ENCODE measurements around the gene RNF144B. TPM values are rescaled to one million over a fixed set of nuclear protein-coding genes. Genes with fewer than 3 reads are reported as not detected.

Gene RNF144B
- total and polyA plus RNA-seq, 2 of the 8 experiments (the other 6 are each of a cell fraction or from before 2014, with no cell fraction given): 1.8 to 11.2 TPM

- no peak overlapping the region for H3K4ac ChIP-seq (replicated peaks; ENCODE audit: insufficient read length, low read depth, low read length)
- H3K23ac ChIP-seq (ENCODE audit: insufficient read length): no peak overlapping the region
- H4K5ac ChIP-seq (ENCODE audit: insufficient read length, low read depth, low read length): no peak overlapping the region
- no peak overlapping the region for H2BK120ac ChIP-seq (replicated peaks; ENCODE audit: low read depth, low read length)
- H2BK5ac ChIP-seq (ENCODE audit: low read depth, low read length): no peak overlapping the region
- no peak overlapping the region for H2BK15ac ChIP-seq (ENCODE audit: low read length)
- TF ChIP-seq CREB1 (IDR thresholded peaks at IDR 0.05) (no peak), RFX5 (IDR thresholded peaks at IDR 0.05; ENCODE audit: borderline replicate concordance, low read depth, low read length) (no peak)
- H4K8ac ChIP-seq (ENCODE audit: extremely low read depth, insufficient read depth, low read length): no peak overlapping the region
- H3K9me3 ChIP-seq (ENCODE audit: insufficient read depth in 2 of 2, low read depth in 1 of 2, low read length in 1 of 2): no peaks in the 10 kb centered on the region
- no peak overlapping the region for H2BK20ac ChIP-seq (ENCODE audit: low read length)
- H3K27ac ChIP-seq (ENCODE audit: low read depth, low read length): no peak overlapping the region
- H3K36me3 ChIP-seq (ENCODE audit: control insufficient read depth in 2 of 4, insufficient read depth in 4 of 4, low read length in 3 of 4): no peaks in the 10 kb centered on the region
- no peaks in the 10 kb centered on the region for H3K27me3 ChIP-seq (replicated peaks in 1 of 4; ENCODE audit: control insufficient read depth in 3 of 4, extremely low read depth in 1 of 4, insufficient read depth in 3 of 4, low read length in 3 of 4)
- H2AFZ ChIP-seq (ENCODE audit: low read length): no peak overlapping the region
- H3K79me2 ChIP-seq (ENCODE audit: control insufficient read depth in 1 of 2, insufficient read depth in 2 of 2, low read length in 2 of 2): no peaks in the 10 kb centered on the region
- DNase-seq (ENCODE audit: low read depth in 1 of 2, low spot score in 2 of 2) (no peak), FAIRE-seq (no peak)
- no peaks in the 10 kb centered on the region for H3K79me1 ChIP-seq (ENCODE audit: low read depth, low read length)
- ChIA-PET POLR2A (ENCODE audit: partially characterized antibody) (no interaction called here), CTCF (ENCODE audit: partially characterized antibody) (no interaction called here)
- H3K4me2 ChIP-seq (ENCODE audit: insufficient read depth in 1 of 2, low read depth in 2 of 2, low read length in 2 of 2): no peak overlapping the region
- no peak overlapping the region for H3K9ac ChIP-seq (replicated peaks in 1 of 4; ENCODE audit: extremely low read depth in 1 of 4, low read depth in 3 of 4, low read length in 3 of 4)
- no peak overlapping the region for H2AK5ac ChIP-seq (ENCODE audit: low read depth, low read length)
- 97% methylated on average over 4 of the region's 4 CpGs; no CpG with 5 or more reads in 1 of the 2 experiments for WGBS, 2 experiments (ENCODE audit: extremely low coverage in 1 of 2, insufficient coverage in 1 of 2, insufficient read length in 1 of 2, insufficient replicate concordance in 2 of 2, low coverage in 1 of 2, low lambda C conversion rate in 2 of 2, missing lambda C conversion rate in 1 of 2)
- no peak overlapping the region for H4K91ac ChIP-seq (replicated peaks; ENCODE audit: insufficient read length, low read length)
- H3K4me1 ChIP-seq (replicated peaks in 1 of 4; ENCODE audit: control insufficient read depth in 3 of 4, insufficient read depth in 4 of 4, low read length in 3 of 4): no peaks in the 10 kb centered on the region
- H3K14ac ChIP-seq (ENCODE audit: insufficient read length): no peak overlapping the region
- H3K23me2 ChIP-seq (ENCODE audit: low read depth, low read length): no peaks in the 10 kb centered on the region
- H2BK12ac ChIP-seq (ENCODE audit: low read depth, low read length): no peak overlapping the region
- no peaks in the 10 kb centered on the region for H4K20me1 ChIP-seq (replicated peaks in 1 of 2; ENCODE audit: control insufficient read depth in 1 of 2, insufficient read depth in 2 of 2, low read length in 2 of 2)
- H3K56ac ChIP-seq (replicated peaks; ENCODE audit: insufficient read length, low read depth, low read length): no peak overlapping the region
- H3K18ac ChIP-seq (ENCODE audit: extremely low read depth, low read length): no peak overlapping the region
- no peak overlapping the region for H3K4me3 ChIP-seq (ENCODE audit: extremely low read depth in 1 of 4, insufficient read depth in 2 of 4, low read depth in 3 of 4, low read length in 4 of 4)
Measured at GRCh38 chr6:18413381-18413780, 26.2 kb downstream of the RNF144B start.

Data from H1 (cell line).